Measurements from ENCODE around the gene ZBTB4.
"Not testable (repeated sequence)": the region's sequence is repeated elsewhere in the genome, so short reads cannot be mapped to it uniquely, and the experiment has no call there.

GRCh38 chr17:7469843-7470242 is 9.6 kb downstream of the ZBTB4 start:
- TF ChIP-seq CTCF, POLR2A (IDR thresholded peaks at IDR 0.05): not testable (repeated sequence)
